HCT116 (cell line): ENCODE measurements around the gene MAPK10. TPM values are rescaled to one million over a fixed set of nuclear protein-coding genes. Genes with fewer than 3 reads are reported as not detected.

Experiments
- ATAC-seq: fragments of 200-7000 bp; cut with Tn5 transposase; 2 replicates; pipeline ENCODE4 v1.9.1; 2020; ENCODE audit warnings: mild to moderate bottlenecking, moderate library complexity
- BruUV-seq: library from RNA; stranded (reverse); fragments of 400-500 nt; replicated peaks from 2 replicates; lab custom pipeline; 2021; lab: Mats Ljungman, UMichigan
- CTCF ChIA-PET: fragments of 300-600 bp; sonication (Branson Sonifier 250); formaldehyde crosslinking; loops from one replicate; lab custom pipeline; 2021; ENCODE audit warnings: antibody characterized with exemption; lab: Charles Lee
- POLR2A ChIA-PET: fragments of 300-600, 350-600 bp; sonication (Branson Sonifier 250); formaldehyde crosslinking; loops from one replicate; lab custom pipeline; 2021; ENCODE audit warnings: antibody characterized with exemption; lab: Charles Lee
- RAD21 ChIA-PET, 2 experiments: fragments of 300-600 bp; sonication (Branson Sonifier 250); formaldehyde crosslinking; loops; one replicate each; lab custom pipeline; 2023; ENCODE audit warnings: low total read pairs in 2 of 2; ENCODE audit not compliant: uncharacterized antibody in 2 of 2, unreplicated experiment in 2 of 2, low non-redundant PET in 1 of 2; lab: Charles Lee
- DNase-seq: peaks from one replicate; pipeline ENCODE4 v3.0.0-alpha.2; 2010; ENCODE audit warnings: low read depth, low spot score
- H2AFZ ChIP-seq: fragments of 200-600 bp; shearing (Covaris generic), sonication (generic); 2 replicates; pipeline ENCODE4 v1.6.1; 2017; ENCODE audit warnings: low read depth, mixed run types, mixed read lengths, antibody characterized with exemption, low read length; ENCODE audit not compliant: poor library complexity, severe bottlenecking
- H3K27ac ChIP-seq: 2 replicates; pipeline ENCODE4 v1.5.1; 2012; ENCODE audit warnings: low read depth, low read length
- H3K27me3 ChIP-seq: fragments of 200-600 bp; sonication (generic); 2 replicates; pipeline ENCODE4 v1.6.1; 2016; ENCODE audit warnings: mixed run types, low read length, mixed read lengths; ENCODE audit not compliant: insufficient read depth
- H3K36me3 ChIP-seq, 2 experiments: fragments of 200-500 bp in 1 of 2; fragments of 200-600 bp in 1 of 2; sonication (Bioruptor generic) in 1 of 2; sonication (generic) in 1 of 2; 2 replicates each; pipeline versions ENCODE4 v1.5.1 to v1.6.1; 2014 to 2016; ENCODE audit warnings: low read length in 2 of 2, inconsistent platforms in 1 of 2, mixed read lengths in 1 of 2, mixed run types in 1 of 2; ENCODE audit not compliant: insufficient read depth in 2 of 2, control insufficient read depth in 1 of 2
- H3K4me1 ChIP-seq, 2 experiments: fragments of 200-600 bp in 1 of 2; sonication (generic) in 1 of 2; 2 replicates each; pipeline versions ENCODE4 v1.5.1 to v1.6.1; 2012 to 2017; ENCODE audit warnings: low read length in 2 of 2, inconsistent platforms in 1 of 2, mild to moderate bottlenecking in 1 of 2, mixed read lengths in 1 of 2, mixed run types in 1 of 2, moderate library complexity in 1 of 2; ENCODE audit not compliant: insufficient read depth in 2 of 2, control insufficient read depth in 1 of 2
- H3K4me2 ChIP-seq: fragments of 200-600 bp; sonication (generic); 2 replicates; pipeline ENCODE4 v1.6.1; 2017; ENCODE audit warnings: mixed run types, low read length, mixed read lengths
- H3K4me3 ChIP-seq, 2 experiments: fragments of 200-600 bp in 1 of 2; sonication (generic) in 1 of 2; replicated peaks in 1 of 2; 2 replicates each; pipeline ENCODE4 v1.5.1; 2011 to 2016; ENCODE audit warnings: low read length in 2 of 2, control low read depth in 1 of 2, low read depth in 1 of 2, mild to moderate bottlenecking in 1 of 2, mixed read lengths in 1 of 2, mixed run types in 1 of 2
- H3K79me2 ChIP-seq: fragments of 200-600 bp; sonication (generic); 2 replicates; pipeline ENCODE4 v1.6.1; 2017; ENCODE audit warnings: mild to moderate bottlenecking, mixed run types, low read length, moderate library complexity, mixed read lengths; ENCODE audit not compliant: insufficient read depth
- H3K9ac ChIP-seq: fragments of 200-600 bp; sonication (generic); 2 replicates; pipeline ENCODE4 v1.6.1; 2016; ENCODE audit warnings: low read length, mixed read lengths
- H3K9me2 ChIP-seq: fragments of 200-600 bp; sonication (generic), shearing (Covaris generic); 2 replicates; pipeline ENCODE4 v1.6.1; 2017; ENCODE audit warnings: mixed run types, mild to moderate bottlenecking, moderate library complexity; ENCODE audit not compliant: insufficient read depth
- H3K9me3 ChIP-seq, 2 experiments: fragments of 200-500 bp in 1 of 2; fragments of 200-600 bp in 1 of 2; sonication (Bioruptor generic) in 1 of 2; sonication (generic) in 1 of 2; 2 replicates each; pipeline ENCODE4 v1.6.1; 2014 to 2017; ENCODE audit warnings: low read length in 2 of 2, mixed read lengths in 2 of 2, inconsistent platforms in 1 of 2, low read depth in 1 of 2, mild to moderate bottlenecking in 1 of 2, mixed run types in 1 of 2, moderate library complexity in 1 of 2; ENCODE audit not compliant: control insufficient read depth in 1 of 2, insufficient read depth in 1 of 2
- H4K20me1 ChIP-seq: fragments of 200-600 bp; sonication (generic), shearing (Covaris generic); 2 replicates; pipeline ENCODE4 v1.6.1; 2017; ENCODE audit warnings: mixed run types, mild to moderate bottlenecking, moderate library complexity; ENCODE audit not compliant: insufficient read depth
- ATF3 ChIP-seq: IDR thresholded peaks from 2 replicates; pipeline ENCODE4 v1.6.1; 2012
- CBX3 ChIP-seq: IDR thresholded peaks from 2 replicates; pipeline ENCODE4 v1.6.1; 2012; ENCODE audit warnings: low read depth
- CEBPB ChIP-seq: IDR thresholded peaks from 2 replicates; pipeline ENCODE4 v1.6.1; 2012; ENCODE audit warnings: low read depth
- CTCF ChIP-seq, 3 experiments: fragments of 200-600 bp in 1 of 3; sonication (generic) in 1 of 3; IDR thresholded peaks in 2 of 3; conservative IDR thresholded peaks in 1 of 3; 2 replicates each; pipeline ENCODE4 v1.5.1; 2012 to 2017; ENCODE audit warnings: low read depth in 2 of 3, low read length in 2 of 3, antibody characterized with exemption in 1 of 3, borderline replicate concordance in 1 of 3, control low read depth in 1 of 3, mild to moderate bottlenecking in 1 of 3, mixed read lengths in 1 of 3, mixed run types in 1 of 3, moderate library complexity in 1 of 3; ENCODE audit not compliant: insufficient read depth in 1 of 3
- EGR1 ChIP-seq: IDR thresholded peaks from 2 replicates; pipeline ENCODE4 v1.6.1; 2012; ENCODE audit warnings: low read depth
- EZH2 ChIP-seq: fragments of 200-600 bp; sonication (generic); IDR thresholded peaks from 2 replicates; pipeline ENCODE4 v1.6.1; 2017; ENCODE audit warnings: antibody characterized with exemption, mixed run types
- FOSL1 ChIP-seq: IDR thresholded peaks from 2 replicates; pipeline ENCODE4 v1.6.1; 2012; ENCODE audit warnings: low read depth
- JUND ChIP-seq: IDR thresholded peaks from 2 replicates; pipeline ENCODE4 v1.6.1; 2012
- RAD21 ChIP-seq: IDR thresholded peaks from 2 replicates; pipeline ENCODE4 v1.6.1; 2012; ENCODE audit warnings: low read depth, mild to moderate bottlenecking
- SIN3A ChIP-seq: IDR thresholded peaks from 2 replicates; pipeline ENCODE4 v1.6.1; 2012; ENCODE audit warnings: low read depth
- SRF ChIP-seq: IDR thresholded peaks from 2 replicates; pipeline ENCODE4 v1.6.1; 2012; ENCODE audit warnings: low read depth
- TCF7L2 ChIP-seq: IDR thresholded peaks from 2 replicates; pipeline ENCODE4 v1.7.0; 2011; ENCODE audit warnings: borderline replicate concordance, inconsistent platforms; ENCODE audit not compliant: insufficient read depth, insufficient read length; ENCODE audit errors: extremely low read depth
- intact Hi-C: fragments of 100-400 bp; cut with micrococcal nuclease; formaldehyde crosslinking; loops from 2 replicates; pipeline ENCODE4 v1.10.0; 2022
- total RNA-seq: library from RNA; stranded (reverse); gene quantifications from one replicate; pipeline ENCODE4 v1.2.1, GENCODE V29; 2021; ENCODE audit not compliant: unreplicated experiment

Gene MAPK10
- total RNA-seq, 1 experiment from 2014 or later: 0.52 TPM

GRCh38 chr4:86058621-86059020 is 301.2 kb downstream of the MAPK10 start:
- Histone ChIP-seq H3K9me3 (no peaks in the 10 kb centered on the region), H3K79me2 (no peaks in the 10 kb centered on the region), H3K9me2 (no peaks in the 10 kb centered on the region), H3K9ac (no peak overlapping the region), H3K27ac (no peak overlapping the region), H2AFZ (no peak overlapping the region), H3K4me3 (no peak overlapping the region), H3K4me1 (peaks cover 0 to 8% of the 10 kb centered on the region in 2 experiments; a peak in 3 of 4 replicates), H3K4me2 (no peak overlapping the region), H3K36me3 (no peaks in the 10 kb centered on the region), H4K20me1 (no peaks in the 10 kb centered on the region), H3K27me3 (no peaks in the 10 kb centered on the region)
- POLR2A ChIA-PET: no interaction called here
- no peak for TF ChIP-seq SIN3A
- TF ChIP-seq EGR1: no peak
- no peak for TF ChIP-seq CBX3
- TF ChIP-seq FOSL1: no peak
- no peak for TF ChIP-seq CTCF (IDR thresholded peaks at IDR 0.05 in 2 of 3, conservative IDR thresholded peaks at IDR 0.05 in 1 of 3; ENCODE audit: borderline replicate concordance in 1 of 3, insufficient read depth in 1 of 3, low read depth in 2 of 3, low read length in 2 of 3)
- TF ChIP-seq TCF7L2: no peak
- no peak for TF ChIP-seq JUND
- no peak for TF ChIP-seq ATF3
- no peak for TF ChIP-seq RAD21
- TF ChIP-seq EZH2: no peak
- TF ChIP-seq SRF: no peak
- TF ChIP-seq CEBPB: no peak
- BruUV-seq: no TSS peak
- intact Hi-C loops: no loop called here
- RAD21 ChIA-PET: no interaction called here
- DNase-seq (no peak), ATAC-seq (no peak)
- CTCF ChIA-PET: interaction anchor here (1.3 kb wide), 1 partner anchor 15 kb away, joined by 4 read pairs; no protein-coding TSS in a partner anchor
